SK-N-SH treated with all-trans-retinoic acid at 6 μM for 48 hours (cell line): ENCODE measurements around the gene P2RX3.

Experiments used
- ATAC-seq: fragments of 200-7000 bp; cut with Tn5 transposase; 3 replicates; pipeline ENCODE4 v1.9.1; 2020; ENCODE audit warnings: mild to moderate bottlenecking, moderate library complexity
- ARNTL ChIP-seq: fragments of 450-650 bp; formaldehyde crosslinking; IDR thresholded peaks from 2 replicates; pipeline ENCODE4 v1.5.0; 2020; ENCODE audit warnings: low read depth, mild to moderate bottlenecking, moderate library complexity, borderline replicate concordance
- BACH2 ChIP-seq: fragments of 250-450 bp; sonication (Bioruptor Pico); IDR thresholded peaks from 2 replicates; pipeline ENCODE4 v1.9.0; 2021; ENCODE audit warnings: mild to moderate bottlenecking, borderline replicate concordance
- CREB5 ChIP-seq: fragments of 250-450 bp; sonication (Bioruptor Pico); IDR thresholded peaks from 2 replicates; pipeline ENCODE4 v1.5.1; 2020; ENCODE audit warnings: low read depth, mild to moderate bottlenecking, moderate library complexity
- CSDC2 ChIP-seq: fragments of 250-450 bp; sonication (Bioruptor Pico); IDR thresholded peaks from 2 replicates; pipeline ENCODE4 v1.5.0; 2020; ENCODE audit warnings: mild to moderate bottlenecking, moderate library complexity
- CSRNP3 ChIP-seq: fragments of 250-450 bp; sonication (Bioruptor Pico); IDR thresholded peaks from 2 replicates; pipeline ENCODE4 v1.5.1; 2021; ENCODE audit warnings: mild to moderate bottlenecking, moderate library complexity
- GLIS3 ChIP-seq: fragments of 250-450 bp; sonication (Bioruptor Pico); IDR thresholded peaks from 2 replicates; pipeline ENCODE4 v1.5.0; 2020; ENCODE audit warnings: mild to moderate bottlenecking, moderate library complexity
- ISL1 ChIP-seq: fragments of 250-450 bp; sonication (Bioruptor Pico); IDR thresholded peaks from 2 replicates; pipeline ENCODE4 v2.1.2; 2022; ENCODE audit warnings: mild to moderate bottlenecking, moderate library complexity
- OSR1 ChIP-seq: fragments of 250-450 bp; sonication (Bioruptor Pico); IDR thresholded peaks from 2 replicates; pipeline ENCODE4 v1.8.0; 2022; ENCODE audit warnings: moderate library complexity, mild to moderate bottlenecking, inconsistent platforms
- POU6F1 ChIP-seq: fragments of 250-450 bp; sonication (Bioruptor Pico); IDR thresholded peaks from 2 replicates; pipeline ENCODE4 v1.8.0; 2021; ENCODE audit warnings: low read depth, mild to moderate bottlenecking, moderate library complexity, borderline replicate concordance
- PPARA ChIP-seq: fragments of 250-450 bp; sonication (Bioruptor Pico); IDR thresholded peaks from 2 replicates; pipeline ENCODE4 v1.5.0; 2020; ENCODE audit warnings: mild to moderate bottlenecking, borderline replicate concordance
- RARB ChIP-seq: fragments of 250-450 bp; sonication (Bioruptor Pico); IDR thresholded peaks from 2 replicates; pipeline ENCODE4 v1.8.0; 2021; ENCODE audit warnings: mild to moderate bottlenecking, moderate library complexity
- SNAI2 ChIP-seq: fragments of 250-450 bp; sonication (Bioruptor Pico); IDR thresholded peaks from 2 replicates; pipeline ENCODE4 v1.5.0; 2020; ENCODE audit warnings: mild to moderate bottlenecking, moderate library complexity
- TCF4 ChIP-seq: fragments of 250-450 bp; sonication (Bioruptor Pico); IDR thresholded peaks from 2 replicates; pipeline ENCODE4 v1.8.0; 2021; ENCODE audit warnings: mild to moderate bottlenecking, moderate library complexity, borderline replicate concordance
- TOX ChIP-seq: fragments of 250-450 bp; sonication (Bioruptor Pico); IDR thresholded peaks from 2 replicates; pipeline ENCODE4 v1.8.0; 2021; ENCODE audit warnings: mild to moderate bottlenecking, moderate library complexity, borderline replicate concordance
- TSHZ2 ChIP-seq: fragments of 250-450 bp; sonication (Bioruptor Pico); IDR thresholded peaks from 2 replicates; pipeline ENCODE4 v1.5.0; 2020; ENCODE audit warnings: mild to moderate bottlenecking, moderate library complexity
- ZC3H10 ChIP-seq: fragments of 250-450 bp; sonication (Bioruptor Pico); IDR thresholded peaks from 2 replicates; pipeline ENCODE4 v1.5.1; 2021; ENCODE audit warnings: mild to moderate bottlenecking, moderate library complexity
- ZFP3 ChIP-seq: fragments of 250-450 bp; sonication (Bioruptor Pico); IDR thresholded peaks from 2 replicates; pipeline ENCODE4 v1.5.0; 2020; ENCODE audit warnings: mild to moderate bottlenecking, moderate library complexity
- ZFP30 ChIP-seq: fragments of 450-650 bp; formaldehyde crosslinking; IDR thresholded peaks from 2 replicates; pipeline ENCODE4 v1.5.0; 2022; ENCODE audit warnings: mild to moderate bottlenecking, moderate library complexity
- ZNF565 ChIP-seq: fragments of 450-650 bp; formaldehyde crosslinking; conservative IDR thresholded peaks from 2 replicates; pipeline ENCODE4 v1.5.0; 2020; ENCODE audit warnings: low read depth, mild to moderate bottlenecking, moderate library complexity
- ZNF70 ChIP-seq: fragments of 450-650 bp; formaldehyde crosslinking; IDR thresholded peaks from 2 replicates; pipeline ENCODE4 v1.5.0; 2020; ENCODE audit warnings: mild to moderate bottlenecking, moderate library complexity
- ZNF8 ChIP-seq: fragments of 450-650 bp; formaldehyde crosslinking; IDR thresholded peaks from 2 replicates; pipeline ENCODE4 v1.5.0; 2020; ENCODE audit warnings: mild to moderate bottlenecking, moderate library complexity

Gene P2RX3

GRCh38 chr11:57364851-57365660, 26.9 kb downstream of the P2RX3 start:
- no peak for ATAC-seq
- TF ChIP-seq OSR1 (CRISPR knock-in tag) (no peak), ZNF8 (CRISPR knock-in tag) (no peak), PPARA (CRISPR knock-in tag) (no peak), CSDC2 (CRISPR knock-in tag) (no peak), ISL1 (CRISPR knock-in tag) (no peak), CREB5 (CRISPR knock-in tag) (no peak), TOX (CRISPR knock-in tag) (no peak), ZFP3 (no peak), TSHZ2 (CRISPR knock-in tag) (no peak), TCF4 (no peak), GLIS3 (CRISPR knock-in tag) (no peak), ZFP30 (CRISPR knock-in tag) (no peak), BACH2 (CRISPR knock-in tag) (no peak), ZNF70 (CRISPR knock-in tag) (no peak), ZNF565 (no peak), POU6F1 (CRISPR knock-in tag) (no peak), RARB (no peak), CSRNP3 (CRISPR knock-in tag) (no peak), ARNTL (CRISPR knock-in tag) (no peak), SNAI2 (no peak)

GRCh38 chr11:57368106-57368844, 30.1 kb downstream of the P2RX3 start:
- no peak for TF ChIP-seq ZC3H10 (CRISPR knock-in tag)
- TF ChIP-seq CREB5 (CRISPR knock-in tag), result no peak
- no peak for TF ChIP-seq ZNF70 (CRISPR knock-in tag)
- no peak for TF ChIP-seq CSRNP3 (CRISPR knock-in tag)
- TF ChIP-seq ZNF8 (CRISPR knock-in tag), result no peak
- no peak for ATAC-seq
